GM19455 (cell line): ENCODE data around the gene AGTRAP.

Experiments
- ATAC-seq: cut with Tn5 transposase; IDR thresholded peaks from one replicate; pipeline ENCODE4 v1.9.1; 2021; ENCODE audit not compliant: unreplicated experiment

Gene AGTRAP

GRCh38 chr1:11757047-11757446 is 21.1 kb downstream of the AGTRAP start:
- no peak for ATAC-seq

- ATAC-seq = no peak
Measured at GRCh38 chr1:11759791-11760190, 23.9 kb downstream of the AGTRAP start.

GRCh38 chr1:11761285-11761684 is 25.3 kb downstream of the AGTRAP start:
- ATAC-seq = no peak

GRCh38 chr1:11761988-11762406 is 26.1 kb downstream of the AGTRAP start, which contains the start of gene C1orf167:
Gene C1orf167 (plus strand): TSS chr1:11762193. CDS start chr1:11764401, 2,208 bp downstream.
- no peak for ATAC-seq

- ATAC-seq = no peak
Measured at GRCh38 chr1:11764115-11764514, 28.2 kb downstream of the AGTRAP start.

- ATAC-seq = no peak
Measured at GRCh38 chr1:11764519-11764918, 28.6 kb downstream of the AGTRAP start.

GRCh38 chr1:11765661-11766428 is 29.9 kb downstream of the AGTRAP start:
- ATAC-seq = no peak

GRCh38 chr1:11766429-11766776 is 30.5 kb downstream of the AGTRAP start:
- ATAC-seq = no peak

GRCh38 chr1:11767922-11768704 is 32.2 kb downstream of the AGTRAP start:
- ATAC-seq = no peak

- ATAC-seq = no peak
Measured at GRCh38 chr1:11768821-11769220, 32.9 kb downstream of the AGTRAP start.

GRCh38 chr1:11769274-11769673 is 33.3 kb downstream of the AGTRAP start:
- no peak for ATAC-seq

- no peak for ATAC-seq
Measured at GRCh38 chr1:11770011-11770410, 34.1 kb downstream of the AGTRAP start.

- ATAC-seq = no peak
Measured at GRCh38 chr1:11771481-11772043, 35.6 kb downstream of the AGTRAP start.

- no peak for ATAC-seq
Measured at GRCh38 chr1:11772458-11772857, 36.5 kb downstream of the AGTRAP start.

- no peak for ATAC-seq
Measured at GRCh38 chr1:11774753-11775152, 38.8 kb downstream of the AGTRAP start.

GRCh38 chr1:11777658-11778322 is 41.9 kb downstream of the AGTRAP start:
- no peak for ATAC-seq

GRCh38 chr1:11778336-11778735 is 42.4 kb downstream of the AGTRAP start:
- ATAC-seq = no peak

- no peak for ATAC-seq
Measured at GRCh38 chr1:11778844-11779623, 43.1 kb downstream of the AGTRAP start.

GRCh38 chr1:11779715-11780379 is 43.9 kb downstream of the AGTRAP start:
- ATAC-seq = no peak
